ENCODE data around the gene INTS14.
"Not testable (repeated sequence)": the region's sequence is repeated elsewhere in the genome, so short reads cannot be mapped to it uniquely, and the experiment has no call there.

DNA sequence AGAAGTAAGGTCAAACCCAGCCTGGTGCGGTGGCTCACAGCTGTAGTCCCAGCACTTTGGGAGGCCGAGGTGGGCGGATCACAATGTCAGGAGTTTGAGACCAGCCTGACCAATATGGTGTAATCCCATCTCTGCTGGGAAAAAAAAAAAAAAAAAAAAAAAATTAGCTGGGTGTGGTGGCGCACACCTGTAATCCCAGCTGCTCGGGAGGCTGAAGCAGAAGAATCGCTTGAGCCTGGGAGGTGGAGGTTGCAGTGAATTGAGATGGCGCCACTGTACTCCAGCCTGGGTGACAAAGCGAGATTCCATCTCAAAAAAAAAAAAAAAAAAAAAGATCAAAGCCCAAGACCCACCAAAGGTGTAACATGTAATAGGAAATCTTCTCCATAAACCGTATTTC lies 61.6 kb downstream of the INTS14 start:
- TF ChIP-seq, protein P1, sequence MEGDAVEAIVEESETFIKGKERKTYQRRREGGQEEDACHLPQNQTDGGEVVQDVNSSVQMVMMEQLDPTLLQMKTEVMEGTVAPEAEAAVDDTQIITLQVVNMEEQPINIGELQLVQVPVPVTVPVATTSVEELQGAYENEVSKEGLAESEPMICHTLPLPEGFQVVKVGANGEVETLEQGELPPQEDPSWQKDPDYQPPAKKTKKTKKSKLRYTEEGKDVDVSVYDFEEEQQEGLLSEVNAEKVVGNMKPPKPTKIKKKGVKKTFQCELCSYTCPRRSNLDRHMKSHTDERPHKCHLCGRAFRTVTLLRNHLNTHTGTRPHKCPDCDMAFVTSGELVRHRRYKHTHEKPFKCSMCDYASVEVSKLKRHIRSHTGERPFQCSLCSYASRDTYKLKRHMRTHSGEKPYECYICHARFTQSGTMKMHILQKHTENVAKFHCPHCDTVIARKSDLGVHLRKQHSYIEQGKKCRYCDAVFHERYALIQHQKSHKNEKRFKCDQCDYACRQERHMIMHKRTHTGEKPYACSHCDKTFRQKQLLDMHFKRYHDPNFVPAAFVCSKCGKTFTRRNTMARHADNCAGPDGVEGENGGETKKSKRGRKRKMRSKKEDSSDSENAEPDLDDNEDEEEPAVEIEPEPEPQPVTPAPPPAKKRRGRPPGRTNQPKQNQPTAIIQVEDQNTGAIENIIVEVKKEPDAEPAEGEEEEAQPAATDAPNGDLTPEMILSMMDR (IDR thresholded peaks at IDR 0.05): not testable (repeated sequence)
- not testable (repeated sequence) for TF ChIP-seq POLR2A (IDR thresholded peaks at IDR 0.05)

Measured in uterus (tissue), 2 donors.